Kidney epithelial cell (primary cell): ENCODE data around the gene CDK7. TPM values are rescaled to one million over a fixed set of nuclear protein-coding genes. Genes with fewer than 3 reads are reported as not detected.

Experiments used
- DNase-seq: peaks from one replicate; pipeline ENCODE4 v3.0.0-alpha.2; 2010; ENCODE audit warnings: low read depth
- H3K27me3 ChIP-seq: 2 replicates; pipeline ENCODE4 v1.6.0; 2011; ENCODE audit warnings: low read length; ENCODE audit not compliant: control insufficient read depth, insufficient read depth
- H3K36me3 ChIP-seq: 2 replicates; pipeline ENCODE4 v1.5.1; 2011; ENCODE audit warnings: low read length; ENCODE audit not compliant: control insufficient read depth, insufficient read depth
- H3K4me3 ChIP-seq: 2 replicates; pipeline ENCODE4 v1.5.1; 2011; ENCODE audit warnings: low read depth, mild to moderate bottlenecking, control low read depth, low read length
- CTCF ChIP-seq: IDR thresholded peaks from 2 replicates; pipeline ENCODE4 v1.5.1; 2011; ENCODE audit warnings: mild to moderate bottlenecking, moderate library complexity, low read length, control low read depth, inconsistent platforms; ENCODE audit not compliant: insufficient read depth, poor library complexity, severe bottlenecking
- total RNA-seq: library from RNA; depleted of rRNA; stranded (reverse); fragments of >200 nt; gene quantifications from 2 replicates; pipeline ENCODE4 v1.2.3, GENCODE V29; 2015

CDK7 gene
- total RNA-seq, 1 donor from 2014 or later: 50.3 TPM

- Histone ChIP-seq H3K27me3 (no peaks in the 10 kb centered on the region), H3K4me3 (no peak overlapping the region), H3K36me3 (no peaks in the 10 kb centered on the region)
- DNase-seq: no peak
- TF ChIP-seq CTCF: no peak
Measured at GRCh38 chr5:69295088-69295754, 60.5 kb downstream of the CDK7 start.

GRCh38 chr5:69299625-69300024 is 64.9 kb downstream of the CDK7 start:
- H3K27me3 ChIP-seq: no peaks in the 10 kb centered on the region
- no peaks in the 10 kb centered on the region for H3K36me3 ChIP-seq
- no peak overlapping the region for H3K4me3 ChIP-seq
- TF ChIP-seq CTCF: no peak
- no peak for DNase-seq

GRCh38 chr5:69300537-69301203 is 66.0 kb downstream of the CDK7 start:
- no peak for TF ChIP-seq CTCF
- Histone ChIP-seq H3K27me3 (no peaks in the 10 kb centered on the region), H3K36me3 (no peaks in the 10 kb centered on the region), H3K4me3 (no peak overlapping the region)
- DNase-seq: no peak

- no peaks in the 10 kb centered on the region for H3K36me3 ChIP-seq
- TF ChIP-seq CTCF: no peak
- DNase-seq: no peak
- H3K27me3 ChIP-seq: no peaks in the 10 kb centered on the region
- H3K4me3 ChIP-seq: no peak overlapping the region
Measured at GRCh38 chr5:69305512-69305911, 70.8 kb downstream of the CDK7 start.

GRCh38 chr5:69308046-69308553 is 73.4 kb downstream of the CDK7 start:
- Histone ChIP-seq H3K4me3 (no peak overlapping the region), H3K36me3 (no peaks in the 10 kb centered on the region), H3K27me3 (no peaks in the 10 kb centered on the region)
- no peak for DNase-seq
- TF ChIP-seq CTCF: no peak
